Endothelial cell of umbilical vein (primary cell): ENCODE data around the gene EIF4G2. TPM values are rescaled to one million over a fixed set of nuclear protein-coding genes. Genes with fewer than 3 reads are reported as not detected.

Experiments
- BruUV-seq: library from RNA; stranded (reverse); fragments of 400-500 nt; replicated peaks from 2 replicates; lab custom pipeline; 2021; lab: Mats Ljungman, UMichigan
- CTCF ChIA-PET: fragments of 300-600, 350-600 bp; sonication (Branson Sonifier 250); formaldehyde crosslinking; loops from one replicate; lab custom pipeline; 2021; ENCODE audit warnings: antibody characterized with exemption, inconsistent platforms; lab: Charles Lee
- POLR2A ChIA-PET: fragments of 300-600, 350-600 bp; sonication (Branson Sonifier 250); formaldehyde crosslinking; loops from one replicate; lab custom pipeline; 2021; ENCODE audit warnings: antibody characterized with exemption, inconsistent platforms; lab: Charles Lee
- DNase-seq: peaks from one replicate; pipeline ENCODE4 v3.0.0-alpha.2; 2011; ENCODE audit warnings: low read depth, low spot score
- FAIRE-seq: peaks from 2 replicates; lab custom pipeline; 2011; peaks lifted over from hg19 to GRCh38; lab: Jason Lieb, UNC
- H2AFZ ChIP-seq: 2 replicates; pipeline ENCODE4 v1.6.0; 2012; ENCODE audit warnings: low read depth, low read length, control low read depth, inconsistent platforms
- H3K27ac ChIP-seq: 2 replicates; pipeline ENCODE4 v1.5.1; 2011; ENCODE audit warnings: low read depth, mild to moderate bottlenecking, control low read depth, low read length, moderate library complexity; ENCODE audit not compliant: insufficient read depth
- H3K27me3 ChIP-seq, 2 experiments: 2 replicates each; pipeline versions ENCODE4 v1.6.0 to v1.6.1; 2011; ENCODE audit warnings: low read length in 2 of 2, mixed read lengths in 1 of 2; ENCODE audit not compliant: control insufficient read depth in 2 of 2, insufficient read depth in 2 of 2
- H3K36me3 ChIP-seq, 2 experiments: 2 replicates in 1 of 2; 3 replicates in 1 of 2; pipeline ENCODE4 v1.5.1; 2011; ENCODE audit warnings: low read length in 2 of 2, mild to moderate bottlenecking in 1 of 2, moderate library complexity in 1 of 2; ENCODE audit not compliant: control insufficient read depth in 2 of 2, insufficient read depth in 2 of 2; ENCODE audit errors: extremely low read depth in 1 of 2
- H3K4me1 ChIP-seq: 3 replicates; pipeline ENCODE4 v1.5.1; 2011; ENCODE audit warnings: mild to moderate bottlenecking, low read length; ENCODE audit not compliant: control insufficient read depth, insufficient read depth; ENCODE audit errors: extremely low read depth
- H3K4me2 ChIP-seq: 2 replicates; pipeline ENCODE4 v1.6.1; 2011; ENCODE audit warnings: low read length, control low read depth, mixed read lengths; ENCODE audit not compliant: insufficient read depth
- H3K4me3 ChIP-seq, 3 experiments: fragments of 200-600 bp in 1 of 3; sonication (generic), shearing (Covaris generic) in 1 of 3; replicated peaks in 1 of 3; 2 replicates each; pipeline ENCODE4 v1.5.1; 2011 to 2016; ENCODE audit warnings: control low read depth in 3 of 3, low read length in 3 of 3, mild to moderate bottlenecking in 2 of 3, inconsistent platforms in 1 of 3, low read depth in 1 of 3, moderate library complexity in 1 of 3; ENCODE audit not compliant: insufficient read depth in 1 of 3
- H3K79me2 ChIP-seq: 2 replicates; pipeline ENCODE4 v1.6.0; 2012; ENCODE audit warnings: low read length, inconsistent platforms; ENCODE audit not compliant: control insufficient read depth, insufficient read depth
- H3K9ac ChIP-seq: replicated peaks from 2 replicates; pipeline ENCODE3; 2011; ENCODE audit warnings: low read length, control low read depth; ENCODE audit not compliant: insufficient read depth; ENCODE audit errors: extremely low read depth
- H3K9me1 ChIP-seq: replicated peaks from 3 replicates; pipeline ENCODE4 v1.6.0; 2011; ENCODE audit warnings: mild to moderate bottlenecking, low read length; ENCODE audit not compliant: control insufficient read depth, insufficient read depth; ENCODE audit errors: extremely low read depth
- H3K9me3 ChIP-seq: replicated peaks from 2 replicates; pipeline ENCODE4 v1.5.1; 2012; ENCODE audit warnings: low read length, inconsistent platforms; ENCODE audit not compliant: control insufficient read depth, insufficient read depth
- H4K20me1 ChIP-seq: replicated peaks from 2 replicates; pipeline ENCODE3; 2011; ENCODE audit warnings: mild to moderate bottlenecking, low read length; ENCODE audit not compliant: control insufficient read depth, insufficient read depth; ENCODE audit errors: extremely low read depth
- CTCF ChIP-seq, 2 donors: IDR thresholded peaks; 1 replicate in 1 of 2; 2 replicates in 1 of 2; pipeline ENCODE4 v1.5.1; 2011; ENCODE audit warnings: low read length in 2 of 2, mild to moderate bottlenecking in 2 of 2, moderate library complexity in 2 of 2, control low read depth in 1 of 2, inconsistent platforms in 1 of 2, low read depth in 1 of 2; ENCODE audit not compliant: insufficient read depth in 1 of 2; ENCODE audit errors: extremely low read depth in 1 of 2
- FOS ChIP-seq: IDR thresholded peaks from 2 replicates; pipeline ENCODE4 v1.6.1; 2011; ENCODE audit warnings: mild to moderate bottlenecking, low read length, moderate library complexity, borderline replicate concordance; ENCODE audit not compliant: insufficient read depth
- GATA2 ChIP-seq: IDR thresholded peaks from 2 replicates; pipeline ENCODE4 v1.7.0; 2011; ENCODE audit warnings: low read depth, mild to moderate bottlenecking, moderate library complexity, mixed read lengths, low read length; ENCODE audit not compliant: insufficient read length, insufficient read depth
- JUN ChIP-seq: IDR thresholded peaks from 2 replicates; pipeline ENCODE4 v1.6.1; 2011; ENCODE audit warnings: borderline replicate concordance, low read depth; ENCODE audit not compliant: insufficient read length, insufficient read depth
- MAX ChIP-seq: IDR thresholded peaks from 2 replicates; pipeline ENCODE4 v1.6.1; 2011; ENCODE audit not compliant: insufficient read depth, insufficient read length
- MYC ChIP-seq: IDR thresholded peaks from one replicate; pipeline ENCODE4 v1.6.1; 2011; ENCODE audit warnings: mild to moderate bottlenecking, low read depth, low read length
- POLR2A ChIP-seq: IDR thresholded peaks from 2 replicates; pipeline ENCODE4 v1.6.1; 2012; ENCODE audit warnings: low read depth, mild to moderate bottlenecking, control low read depth, low read length
- POLR2AphosphoS5 ChIP-seq: IDR thresholded peaks from 2 replicates; pipeline ENCODE4 v1.6.1; 2012; ENCODE audit warnings: low read depth, mild to moderate bottlenecking, control low read depth, low read length, moderate library complexity; ENCODE audit not compliant: insufficient read depth
- dilution Hi-C: fragments of 300-500 bp; cut with MboI; formaldehyde crosslinking; loops from one replicate; pipeline ENCODE4 v1.15.0; 2019; ENCODE audit warnings: low sequenced_read_pairs; ENCODE audit not compliant: extremely low pct_ligation_motif_present
- intact Hi-C: fragments of 100-400 bp; cut with micrococcal nuclease; formaldehyde crosslinking; loops from one replicate; pipeline ENCODE4 v1.10.0; 2022
- polyA plus RNA-seq, 4 experiments: library from polyadenylated mRNA; depleted of rRNA in 3 of 4; stranded (reverse) in 3 of 4; unstranded in 1 of 4; fragments of >200 nt; gene quantifications; 2 replicates each; pipeline versions ENCODE4 v1.2.1 to v1.2.3, GENCODE V29; 2011 to 2012; ENCODE audit warnings: missing spikeins in 1 of 4
- total RNA-seq: library from RNA; stranded (reverse); gene quantifications from 2 replicates; pipeline ENCODE4 v1.2.3, GENCODE V29; 2021

The EIF4G2 gene
- total and polyA plus RNA-seq, 2 donors (not counting 3 experiments of a cell fraction or from before 2014, with no cell fraction given): 382 to 1,194 TPM

- H3K27me3 ChIP-seq: no peaks in the 10 kb centered on the region
- FAIRE-seq: no peak
- no peak overlapping the region for H3K4me3 ChIP-seq
- dilution Hi-C loops: no loop called here
- no TSS peak for BruUV-seq
- no peaks in the 10 kb centered on the region for H3K9me3 ChIP-seq
- no peaks in the 10 kb centered on the region for H3K9me1 ChIP-seq
- POLR2A ChIA-PET: no interaction called here
- TF ChIP-seq CTCF (IDR thresholded peaks at IDR 0.05; ENCODE audit: extremely low read depth in 1 of 2, insufficient read depth in 1 of 2, low read depth in 1 of 2, low read length in 2 of 2) (peak in 1 of 2 donors; percentile 22), POLR2AphosphoS5 (no peak)
- peak; percentile 24 for DNase-seq
- H3K27ac ChIP-seq: no peak overlapping the region
- H2AFZ ChIP-seq: no peak overlapping the region
- H3K4me2 ChIP-seq: no peak overlapping the region
- no peak overlapping the region for H3K9ac ChIP-seq
- intact Hi-C loops: no loop called here
- H3K79me2 ChIP-seq: peaks cover under 1% of the 10 kb centered on the region
- CTCF ChIA-PET: interaction anchor here (1.5 kb wide), 1 partner anchor 11 kb away, joined by 6 read pairs; no protein-coding TSS in a partner anchor
- H3K4me1 ChIP-seq: peaks cover 2% of the 10 kb centered on the region
- H4K20me1 ChIP-seq: no peaks in the 10 kb centered on the region
- H3K36me3 ChIP-seq: peaks cover 7 to 35% of the 10 kb centered on the region in 2 experiments
Measured at GRCh38 chr11:10758957-10759356, 49.8 kb downstream of the EIF4G2 start.

- CTCF ChIA-PET: interaction anchor here (1.4 kb wide), 1 partner anchor 18 kb away, joined by 4 read pairs; no protein-coding TSS in a partner anchor
Measured at GRCh38 chr11:10752486-10752885, 56.2 kb downstream of the EIF4G2 start.

More at GRCh38 chr11:10752486-10752885, 56.2 kb downstream of the EIF4G2 start:
- peaks cover 13% of the 10 kb centered on the region for H3K4me1 ChIP-seq
- BruUV-seq: no TSS peak
- DNase-seq: no peak
- peak overlapping the region; percentile 98 for H3K4me2 ChIP-seq
- no peaks in the 10 kb centered on the region for H3K9me3 ChIP-seq
- no peak for TF ChIP-seq MYC
- TF ChIP-seq FOS: no peak
- no peak for TF ChIP-seq MAX
- no peak for TF ChIP-seq JUN
- no peak for TF ChIP-seq GATA2
- no peak for TF ChIP-seq CTCF (IDR thresholded peaks at IDR 0.05; ENCODE audit: extremely low read depth in 1 of 2, insufficient read depth in 1 of 2, low read depth in 1 of 2, low read length in 2 of 2)
- TF ChIP-seq POLR2A: no peak
- peaks cover 3% of the 10 kb centered on the region for H4K20me1 ChIP-seq
- H3K9me1 ChIP-seq: no peaks in the 10 kb centered on the region
- no peak overlapping the region for H3K27ac ChIP-seq
- H3K27me3 ChIP-seq: no peaks in the 10 kb centered on the region
- H3K4me3 ChIP-seq: peak overlapping the region in 1 of 3 experiments; percentile 99
- dilution Hi-C loops: no loop called here
- no peak overlapping the region for H3K9ac ChIP-seq
- intact Hi-C loops: no loop called here
- POLR2A ChIA-PET: no interaction called here
- peaks cover 3 to 20% of the 10 kb centered on the region in 2 experiments for H3K36me3 ChIP-seq
- peaks cover 19% of the 10 kb centered on the region for H3K79me2 ChIP-seq
- H2AFZ ChIP-seq: no peak overlapping the region
- no peak for FAIRE-seq
